Vagina (tissue), 2 donors: ENCODE data around the gene PPP1R3C. TPM values are rescaled to one million over a fixed set of nuclear protein-coding genes. Genes with fewer than 3 reads are reported as not detected.

ENCODE experiments used
- DNase-seq, 2 donors: peaks; one replicate each; pipeline ENCODE4 v3.0.0-alpha.2; 2017; ENCODE audit errors: extremely low spot score in 2 of 2
- H3K27ac ChIP-seq: fragments of 200-600 bp; sonication (generic); one replicate; pipeline ENCODE4 v1.5.1; 2019
- H3K27me3 ChIP-seq: fragments of 200-600 bp; sonication (generic); one replicate; pipeline ENCODE4 v1.5.1; 2019
- H3K36me3 ChIP-seq, 2 donors: fragments of 200-600 bp; sonication (generic); one replicate each; pipeline ENCODE4 v1.5.1; 2017 to 2019
- H3K4me1 ChIP-seq: fragments of 200-600 bp; sonication (generic); one replicate; pipeline ENCODE4 v1.5.1; 2019
- H3K4me3 ChIP-seq, 2 donors: fragments of 200-600 bp; sonication (generic); 1 replicate in 1 of 2; 2 replicates in 1 of 2; pipeline ENCODE4 v1.5.1; 2016 to 2019
- H3K9me3 ChIP-seq: fragments of 200-600 bp; sonication (generic); one replicate; pipeline ENCODE4 v1.5.1; 2019
- POLR2A ChIP-seq, 2 donors: fragments of 450-650 bp; IDR thresholded peaks; one replicate each; pipeline ENCODE4 v1.6.1; 2017; ENCODE audit warnings: antibody characterized with exemption in 2 of 2, mild to moderate bottlenecking in 2 of 2, moderate library complexity in 2 of 2
- POLR2AphosphoS5 ChIP-seq, 2 donors: sonication (generic); formaldehyde crosslinking; IDR thresholded peaks; one replicate each; pipeline ENCODE4 v1.9.0; 2017; ENCODE audit warnings: antibody characterized with exemption in 2 of 2, mild to moderate bottlenecking in 2 of 2, low read depth in 1 of 2; ENCODE audit not compliant: insufficient read depth in 1 of 2
- intact Hi-C: fragments of 100-400 bp; cut with DNase I; formaldehyde crosslinking; loops from one replicate; pipeline ENCODE4 v1.15.1; 2023
- total RNA-seq: library from RNA; depleted of rRNA; stranded (reverse); fragments of >200 nt; gene quantifications from one replicate; pipeline ENCODE4 v1.2.3, GENCODE V29; 2016
- TF ChIP-seq, protein P1 (sequence below), 3 experiments: fragments of 450-650 bp in 2 of 3; fragments of 200-600 bp in 1 of 3; sonication (generic) in 1 of 3; IDR thresholded peaks; one replicate each; pipeline ENCODE4 v1.5.1; 2017 to 2019; ENCODE audit warnings: antibody characterized with exemption in 3 of 3, mild to moderate bottlenecking in 2 of 3, moderate library complexity in 2 of 3

PPP1R3C gene
- total RNA-seq, 1 donor from 2014 or later = 26.3 TPM

- DNase-seq = no peak
- intact Hi-C loops = no loop called here
- TF ChIP-seq, protein P1, sequence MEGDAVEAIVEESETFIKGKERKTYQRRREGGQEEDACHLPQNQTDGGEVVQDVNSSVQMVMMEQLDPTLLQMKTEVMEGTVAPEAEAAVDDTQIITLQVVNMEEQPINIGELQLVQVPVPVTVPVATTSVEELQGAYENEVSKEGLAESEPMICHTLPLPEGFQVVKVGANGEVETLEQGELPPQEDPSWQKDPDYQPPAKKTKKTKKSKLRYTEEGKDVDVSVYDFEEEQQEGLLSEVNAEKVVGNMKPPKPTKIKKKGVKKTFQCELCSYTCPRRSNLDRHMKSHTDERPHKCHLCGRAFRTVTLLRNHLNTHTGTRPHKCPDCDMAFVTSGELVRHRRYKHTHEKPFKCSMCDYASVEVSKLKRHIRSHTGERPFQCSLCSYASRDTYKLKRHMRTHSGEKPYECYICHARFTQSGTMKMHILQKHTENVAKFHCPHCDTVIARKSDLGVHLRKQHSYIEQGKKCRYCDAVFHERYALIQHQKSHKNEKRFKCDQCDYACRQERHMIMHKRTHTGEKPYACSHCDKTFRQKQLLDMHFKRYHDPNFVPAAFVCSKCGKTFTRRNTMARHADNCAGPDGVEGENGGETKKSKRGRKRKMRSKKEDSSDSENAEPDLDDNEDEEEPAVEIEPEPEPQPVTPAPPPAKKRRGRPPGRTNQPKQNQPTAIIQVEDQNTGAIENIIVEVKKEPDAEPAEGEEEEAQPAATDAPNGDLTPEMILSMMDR (IDR thresholded peaks at IDR 0.05) = no peak
- TF ChIP-seq POLR2AphosphoS5 (IDR thresholded peaks at IDR 0.05; ENCODE audit: insufficient read depth in 1 of 2, low read depth in 1 of 2) = peak in 1 of 2 donors; percentile 34
- TF ChIP-seq POLR2A (IDR thresholded peaks at IDR 0.05) = no peak
- H3K36me3 ChIP-seq = no peaks in the 10 kb centered on the region
- H3K4me1 ChIP-seq = peaks cover 39% of the 10 kb centered on the region
- H3K4me3 ChIP-seq = no peak overlapping the region
- peak overlapping the region; percentile 38 for H3K27ac ChIP-seq
- H3K9me3 ChIP-seq = no peaks in the 10 kb centered on the region
- no peaks in the 10 kb centered on the region for H3K27me3 ChIP-seq
These were observed 29.9 kb downstream of the PPP1R3C start for GRCh38 chr10:91602868-91603568.

- Histone ChIP-seq H3K9me3 (no peaks in the 10 kb centered on the region), H3K4me1 (peaks cover 39% of the 10 kb centered on the region), H3K27me3 (no peaks in the 10 kb centered on the region), H3K36me3 (no peaks in the 10 kb centered on the region), H3K27ac (peak overlapping the region; percentile 20), H3K4me3 (no peak overlapping the region)
- DNase-seq = no peak
- TF ChIP-seq, protein P1 (IDR thresholded peaks at IDR 0.05) = no peak
- no peak for TF ChIP-seq POLR2A (IDR thresholded peaks at IDR 0.05)
- TF ChIP-seq POLR2AphosphoS5 (IDR thresholded peaks at IDR 0.05; ENCODE audit: insufficient read depth in 1 of 2, low read depth in 1 of 2) = no peak
- intact Hi-C loops = no loop called here
These were observed 30.4 kb downstream of the PPP1R3C start for GRCh38 chr10:91602449-91602848.

GRCh38 chr10:91601212-91601611 is 31.7 kb downstream of the PPP1R3C start:
- Histone ChIP-seq H3K27ac (no peak overlapping the region), H3K9me3 (no peaks in the 10 kb centered on the region), H3K36me3 (no peaks in the 10 kb centered on the region), H3K4me3 (no peak overlapping the region), H3K27me3 (no peaks in the 10 kb centered on the region), H3K4me1 (peaks cover 50% of the 10 kb centered on the region)
- TF ChIP-seq POLR2AphosphoS5 (IDR thresholded peaks at IDR 0.05; ENCODE audit: insufficient read depth in 1 of 2, low read depth in 1 of 2) = no peak
- no peak for TF ChIP-seq POLR2A (IDR thresholded peaks at IDR 0.05)
- no peak for DNase-seq
- intact Hi-C loops = no loop called here

GRCh38 chr10:91598211-91598977 is 34.5 kb downstream of the PPP1R3C start:
- Histone ChIP-seq H3K4me1 (peaks cover 38% of the 10 kb centered on the region), H3K4me3 (no peak overlapping the region), H3K27ac (peak overlapping the region; percentile 75), H3K9me3 (no peaks in the 10 kb centered on the region), H3K27me3 (no peaks in the 10 kb centered on the region), H3K36me3 (no peaks in the 10 kb centered on the region)
- DNase-seq = no peak
- no peak for TF ChIP-seq POLR2A (IDR thresholded peaks at IDR 0.05)
- peak in 1 of 2 donors; percentile 81 for TF ChIP-seq POLR2AphosphoS5 (IDR thresholded peaks at IDR 0.05; ENCODE audit: insufficient read depth in 1 of 2, low read depth in 1 of 2)
- intact Hi-C loops = no loop called here

- Histone ChIP-seq H3K36me3 (no peaks in the 10 kb centered on the region), H3K27ac (peak overlapping the region; percentile 75), H3K4me3 (no peak overlapping the region), H3K9me3 (no peaks in the 10 kb centered on the region), H3K27me3 (no peaks in the 10 kb centered on the region), H3K4me1 (peaks cover 40% of the 10 kb centered on the region)
- intact Hi-C loops = no loop called here
- no peak for TF ChIP-seq POLR2AphosphoS5 (IDR thresholded peaks at IDR 0.05; ENCODE audit: insufficient read depth in 1 of 2, low read depth in 1 of 2)
- DNase-seq = no peak
These were observed 35.5 kb downstream of the PPP1R3C start for GRCh38 chr10:91597197-91597881.

DNA sequence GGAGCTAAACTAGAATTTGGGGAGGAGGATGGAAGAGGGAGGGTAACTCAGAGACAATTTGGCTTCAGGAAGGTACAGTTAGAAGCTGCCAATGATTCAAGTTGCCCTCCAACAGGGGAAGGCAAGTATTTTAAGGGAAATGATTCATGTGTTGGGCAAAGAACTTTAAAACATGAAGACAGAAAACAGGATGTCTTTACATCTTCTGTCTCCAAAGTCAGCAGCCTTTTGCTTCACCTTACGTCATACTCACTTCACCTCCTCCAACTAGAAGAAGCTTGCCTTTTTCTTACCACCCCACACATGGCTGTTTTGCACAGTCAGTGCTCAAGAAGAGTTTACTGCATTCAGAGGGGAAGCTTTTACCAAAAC is 36.1 kb downstream of the PPP1R3C start:
- H3K4me1 ChIP-seq = peaks cover 44% of the 10 kb centered on the region
- no peaks in the 10 kb centered on the region for H3K9me3 ChIP-seq
- no peaks in the 10 kb centered on the region for H3K27me3 ChIP-seq
- intact Hi-C loops = no loop called here
- H3K27ac ChIP-seq = peak overlapping the region; percentile 75
- no peak for DNase-seq
- H3K4me3 ChIP-seq = no peak overlapping the region
- no peaks in the 10 kb centered on the region for H3K36me3 ChIP-seq
- TF ChIP-seq, protein P1 (IDR thresholded peaks at IDR 0.05) = no peak
- peak in 1 of 2 donors; percentile 67 for TF ChIP-seq POLR2AphosphoS5 (IDR thresholded peaks at IDR 0.05; ENCODE audit: insufficient read depth in 1 of 2, low read depth in 1 of 2)
